ENCODE measurements around the gene ABCA1. TPM values are rescaled to one million over a fixed set of nuclear protein-coding genes. Genes with fewer than 3 reads are reported as not detected.

The ABCA1 gene
- total RNA-seq, 1 experiment from 2014 or later, result 12.2 TPM

DNA sequence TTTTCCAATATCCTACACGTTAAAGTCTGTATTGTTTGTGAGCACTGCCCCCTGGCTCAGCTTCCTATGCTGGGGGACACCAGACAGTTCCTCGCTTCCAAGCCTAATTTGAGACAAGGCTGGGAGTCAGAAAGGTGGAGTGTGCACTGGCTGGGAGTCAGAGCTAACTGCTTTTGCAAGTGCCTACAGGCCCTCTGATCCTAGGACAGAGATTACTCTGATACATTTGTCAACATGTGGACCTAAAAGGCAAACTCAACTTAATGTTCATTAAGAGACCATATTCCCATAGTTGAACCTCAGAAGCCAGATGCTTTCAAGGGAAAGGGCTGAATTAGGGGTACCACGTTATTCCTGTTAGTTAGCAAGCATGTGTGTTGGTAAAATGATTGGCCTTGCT lies 83.2 kb downstream of the ABCA1 start:
- DNase-seq (ENCODE audit: low read depth), result no peak

DNA sequence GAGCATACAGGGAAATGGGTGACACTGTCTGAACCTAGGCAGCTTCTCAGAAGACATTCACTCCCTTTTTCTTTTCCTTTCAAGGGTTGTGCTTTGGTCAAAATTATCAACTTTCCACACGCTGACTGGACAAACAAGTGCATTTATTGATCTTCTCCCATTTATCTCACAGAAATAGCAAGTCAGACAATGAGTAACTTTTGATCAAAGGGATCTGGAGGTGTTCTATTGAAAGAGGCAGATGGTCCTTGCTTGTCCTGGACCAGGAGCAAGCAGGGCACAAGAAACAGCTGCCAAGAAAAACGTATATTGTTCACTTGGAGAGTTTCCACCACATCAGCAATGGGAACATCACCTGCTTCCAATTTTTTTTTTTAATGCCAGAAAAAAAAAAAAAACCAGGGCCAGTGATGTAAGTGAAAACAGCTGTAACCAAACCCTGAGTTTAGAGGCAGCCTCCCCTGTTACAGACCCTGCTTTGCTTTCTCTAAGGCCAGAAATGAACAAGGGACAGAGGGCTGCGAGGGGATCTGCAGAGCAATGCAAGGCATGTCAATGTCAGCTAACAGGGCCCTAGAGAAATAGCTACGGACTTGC lies 84.2 kb downstream of the ABCA1 start:
- peak; percentile 42 for DNase-seq (ENCODE audit: low read depth)

DNA sequence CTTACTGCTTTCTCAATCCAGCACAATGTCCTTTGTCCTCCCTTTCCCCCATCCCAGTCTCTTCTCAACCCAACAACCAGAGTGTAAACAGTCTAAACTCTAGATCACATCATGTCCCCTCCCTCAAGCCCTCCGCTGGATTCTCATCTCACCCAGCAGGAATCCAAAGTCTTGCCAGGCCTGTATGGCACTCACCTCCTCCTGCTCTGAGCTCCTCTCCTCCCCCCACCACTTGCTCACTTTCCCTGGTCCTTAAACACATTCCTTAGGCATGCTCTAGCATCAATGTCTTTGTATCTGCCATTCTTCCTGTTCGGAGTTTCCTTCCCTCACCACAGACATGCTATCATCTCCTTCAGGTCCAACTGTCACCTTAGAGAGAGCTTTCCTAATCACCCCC lies 85.3 kb downstream of the ABCA1 start:
- no peak for DNase-seq (ENCODE audit: low read depth)

DNA sequence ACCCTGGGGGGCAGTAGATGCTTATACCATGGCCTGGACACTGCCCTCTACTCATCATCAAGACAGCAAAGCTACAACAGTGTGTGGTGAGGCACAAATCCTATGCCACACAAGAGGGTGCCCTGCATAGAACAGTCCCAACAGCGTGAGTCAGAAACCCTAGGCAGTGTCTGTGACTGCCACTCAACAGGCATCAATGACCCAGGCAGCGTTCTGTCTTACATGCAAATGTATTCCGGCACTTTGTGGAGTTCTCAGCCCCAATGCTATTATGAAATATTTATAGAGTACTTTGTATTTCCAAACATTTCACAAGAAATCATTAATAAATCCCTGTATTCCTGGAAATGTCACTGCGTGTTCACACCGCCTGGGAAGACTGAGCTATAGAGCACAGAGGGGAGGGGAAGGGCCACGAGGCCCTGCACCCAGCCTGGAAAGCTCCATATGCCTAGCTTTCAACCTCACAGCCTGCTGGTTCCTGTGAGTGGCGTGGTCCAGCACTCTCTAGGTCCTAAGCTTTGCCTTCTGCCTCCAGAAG lies 86.3 kb downstream of the ABCA1 start:
- DNase-seq (ENCODE audit: low read depth), result no peak

DNA sequence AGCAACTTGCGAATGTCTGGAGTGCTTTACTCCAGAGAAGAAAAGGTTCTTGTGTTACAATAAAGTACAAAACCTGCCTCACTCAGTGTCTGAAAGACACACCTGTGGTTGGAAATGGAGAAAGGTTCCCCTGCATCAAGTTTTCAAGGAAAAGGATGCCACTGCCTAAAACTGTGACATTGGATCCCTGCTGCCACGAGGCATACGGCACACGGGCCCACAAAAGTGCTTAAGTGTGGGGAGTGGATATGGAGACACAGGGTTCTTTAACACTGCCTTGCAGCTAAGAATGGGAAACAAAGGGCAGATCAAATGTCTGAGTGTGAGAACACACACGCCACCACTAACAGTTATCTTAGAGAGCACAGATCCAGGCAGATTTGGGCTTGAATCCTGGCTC lies 89.0 kb downstream of the ABCA1 start:
- no peak for DNase-seq (ENCODE audit: low read depth)

DNA sequence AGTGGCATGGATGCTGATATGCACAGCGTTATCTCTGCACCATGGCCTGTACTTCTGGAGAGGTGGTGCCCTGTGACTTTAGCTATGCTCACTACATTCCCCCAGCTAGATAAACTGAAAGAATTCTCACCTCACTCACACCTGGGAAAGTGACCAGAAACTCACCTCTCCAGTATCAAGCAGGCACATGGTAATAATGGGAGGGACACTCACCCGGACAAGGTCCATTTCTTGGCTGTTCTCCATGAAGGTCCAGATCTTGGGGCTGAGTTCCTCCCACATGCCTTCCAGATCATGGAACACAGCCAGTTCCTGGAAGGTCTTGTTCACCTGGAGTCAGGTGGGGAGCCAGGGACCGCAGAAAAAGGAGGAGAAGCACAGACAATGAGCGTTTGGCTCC lies 91.2 kb downstream of the ABCA1 start:
- DNase-seq (ENCODE audit: low read depth), result no peak

DNA sequence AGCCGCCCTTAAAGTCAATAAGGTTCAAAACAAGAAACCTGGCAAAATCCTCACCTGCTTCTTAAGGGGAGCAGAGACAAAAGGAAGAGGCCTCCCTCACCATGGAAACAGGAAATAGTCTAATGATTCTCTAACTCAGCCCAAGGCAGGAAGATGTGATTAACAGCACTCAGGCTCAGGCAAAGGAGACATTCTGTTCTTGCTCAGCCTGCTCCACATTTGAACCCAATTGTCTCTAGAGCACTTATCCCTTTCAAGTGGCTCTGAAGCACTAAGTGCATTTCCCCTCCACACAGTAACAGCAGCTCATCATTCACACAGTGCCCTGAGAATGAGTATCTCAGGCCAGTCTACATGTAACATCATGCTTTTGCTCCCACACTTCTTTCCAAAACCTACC lies 91.7 kb downstream of the ABCA1 start:
- DNase-seq (ENCODE audit: low read depth), result peak; percentile 11

DNA sequence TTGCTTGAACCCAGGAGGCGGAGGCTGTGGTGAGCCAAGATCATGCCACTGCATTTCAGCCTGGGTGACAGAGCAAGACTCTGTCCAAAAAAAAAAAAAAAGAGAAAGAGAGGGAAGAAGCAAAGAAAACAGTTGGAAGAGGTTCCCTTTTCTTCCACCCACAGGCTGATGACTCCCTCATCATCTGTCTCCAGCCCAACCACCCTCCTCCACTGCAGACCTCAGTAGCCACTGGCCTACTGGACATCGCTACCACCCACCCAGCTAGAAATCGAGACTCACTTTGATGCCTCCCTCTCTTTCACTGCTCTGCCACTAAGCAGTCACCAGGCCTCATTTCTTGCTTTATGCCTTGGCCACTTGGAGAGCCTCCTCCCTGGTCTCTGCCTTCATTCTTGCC lies 92.8 kb downstream of the ABCA1 start:
- DNase-seq (ENCODE audit: low read depth), result no peak

DNA sequence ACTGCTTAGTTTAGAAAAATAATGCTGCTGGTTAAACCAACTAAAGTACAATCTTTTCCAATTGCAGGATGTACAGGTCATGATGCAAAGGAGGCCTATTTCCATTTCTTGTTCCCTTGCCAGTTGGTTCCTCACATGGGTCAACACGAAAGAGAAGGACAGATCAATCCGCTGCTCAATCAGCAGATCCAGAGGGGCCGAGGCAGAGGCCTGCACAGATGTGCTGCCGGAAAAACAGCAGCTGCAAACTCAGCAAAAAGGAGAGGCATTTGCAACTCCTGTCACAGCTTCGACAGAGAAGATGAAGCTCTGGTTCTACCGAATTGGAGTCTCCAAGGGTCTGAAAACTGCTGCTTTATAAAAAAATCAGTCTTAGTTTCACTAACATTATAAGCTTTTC lies 94.3 kb downstream of the ABCA1 start:
- no peak for DNase-seq (ENCODE audit: low read depth)

DNA sequence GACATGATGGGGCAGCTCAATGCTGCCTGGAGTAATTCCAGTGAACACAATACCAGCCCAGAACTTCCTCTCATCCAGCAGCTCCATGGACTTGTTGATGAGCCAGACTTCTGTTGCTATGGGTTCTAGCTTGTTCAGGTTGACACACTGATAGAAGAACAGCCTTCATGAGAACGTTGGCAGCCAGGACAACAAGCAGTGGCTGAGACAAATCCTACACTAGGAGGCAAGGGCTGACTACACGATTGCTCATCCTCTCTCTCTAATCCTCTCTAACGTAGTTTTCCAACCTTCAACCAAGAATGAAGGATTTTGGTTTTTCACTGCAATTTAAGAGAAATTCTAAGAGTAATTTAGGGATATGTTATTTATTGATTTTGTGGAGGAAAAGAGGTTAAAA lies 96.3 kb downstream of the ABCA1 start:
- DNase-seq (ENCODE audit: low read depth), result peak; percentile 88

DNA sequence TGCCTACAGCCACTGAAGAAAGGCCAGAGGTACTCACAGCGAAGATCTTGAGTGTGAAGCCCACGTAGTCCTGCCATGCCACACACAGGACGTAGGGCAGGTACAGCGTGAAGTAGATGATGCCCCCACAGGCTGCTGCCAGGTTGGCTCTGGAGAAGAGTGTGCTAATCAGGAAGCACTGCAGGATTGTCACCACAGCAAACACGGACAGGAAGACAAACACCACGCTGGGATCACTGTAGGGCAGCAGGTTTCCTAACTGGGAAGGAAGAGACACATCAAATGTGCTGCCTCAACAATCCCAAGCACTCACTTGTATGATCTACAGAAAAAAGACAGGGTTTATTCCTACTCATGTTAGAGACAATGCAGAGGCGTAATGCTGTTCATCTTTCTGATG lies 101.0 kb downstream of the ABCA1 start:
- DNase-seq (ENCODE audit: low read depth), result no peak

DNA sequence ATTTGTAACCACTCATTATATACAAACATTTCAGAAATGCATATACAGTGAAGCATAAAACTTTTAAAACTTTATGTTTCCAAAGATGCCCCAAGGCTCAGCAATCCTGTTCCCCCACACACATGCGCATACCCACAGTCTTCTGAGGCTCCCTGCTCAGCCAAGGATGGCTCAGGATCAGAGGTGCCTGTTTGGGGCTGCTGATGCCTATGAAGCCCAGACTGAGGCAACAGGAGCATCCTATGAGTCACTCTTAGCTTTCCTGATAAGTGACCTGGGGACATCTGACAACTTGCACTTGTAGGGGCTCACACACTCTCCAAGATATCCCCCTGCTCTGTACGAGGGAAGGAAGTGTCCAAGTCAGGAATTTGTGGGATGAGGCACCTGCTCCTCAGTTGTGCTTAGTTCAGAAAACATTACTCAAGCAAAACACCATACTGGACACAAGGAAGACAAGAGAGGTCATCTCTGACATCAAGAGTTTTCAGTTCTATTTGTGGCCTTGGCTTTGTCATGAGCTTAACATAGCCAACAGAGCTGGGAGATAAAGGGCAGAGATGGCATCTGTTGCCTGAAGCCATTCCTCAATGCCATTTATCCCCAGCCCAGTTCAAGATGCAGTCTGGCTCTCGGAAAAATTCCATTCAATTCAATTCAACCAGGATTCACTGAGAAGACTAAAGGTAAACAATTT lies 101.7 kb downstream of the ABCA1 start:
- DNase-seq (ENCODE audit: low read depth), result no peak

DNA sequence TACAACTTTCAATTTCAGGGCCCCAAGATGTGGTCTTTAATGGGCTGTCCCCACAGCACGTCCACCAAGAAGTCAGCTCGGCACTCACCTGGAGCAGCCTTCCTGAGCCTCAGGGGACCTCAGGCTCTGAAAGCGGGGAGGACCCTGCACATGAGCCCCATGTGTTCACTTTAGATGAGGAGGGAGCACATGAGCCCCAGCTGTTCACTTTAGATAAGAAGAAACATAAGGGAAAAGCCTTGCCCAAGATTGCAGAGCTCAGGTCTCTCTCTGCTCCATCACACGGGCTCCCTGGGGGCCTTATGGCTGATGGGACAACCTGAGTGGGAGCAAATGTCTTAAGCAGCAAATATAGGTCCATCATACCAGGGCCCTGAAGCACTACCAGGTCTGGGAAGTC lies 107.6 kb downstream of the ABCA1 start:
- no peak for DNase-seq (ENCODE audit: low read depth)

DNA sequence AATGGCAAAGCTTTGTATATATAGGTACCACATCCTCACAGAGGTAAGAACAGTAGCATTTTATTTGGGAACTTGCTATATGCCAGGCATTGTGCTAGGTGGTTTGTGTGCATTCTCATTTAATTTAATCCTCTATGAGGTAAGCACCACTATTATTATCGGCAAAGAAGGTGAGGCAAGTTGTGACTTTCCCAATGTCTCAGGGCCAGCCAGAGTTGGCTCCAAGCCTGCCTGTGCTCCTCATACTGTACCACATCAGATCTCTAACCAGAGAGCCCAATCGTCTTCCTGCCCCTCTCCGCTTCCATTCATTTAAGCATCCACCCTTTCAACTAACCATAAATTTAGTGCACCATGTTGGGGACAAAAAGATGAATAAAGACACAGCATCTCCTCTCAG lies 108.9 kb downstream of the ABCA1 start:
- no peak for DNase-seq (ENCODE audit: low read depth)

DNA sequence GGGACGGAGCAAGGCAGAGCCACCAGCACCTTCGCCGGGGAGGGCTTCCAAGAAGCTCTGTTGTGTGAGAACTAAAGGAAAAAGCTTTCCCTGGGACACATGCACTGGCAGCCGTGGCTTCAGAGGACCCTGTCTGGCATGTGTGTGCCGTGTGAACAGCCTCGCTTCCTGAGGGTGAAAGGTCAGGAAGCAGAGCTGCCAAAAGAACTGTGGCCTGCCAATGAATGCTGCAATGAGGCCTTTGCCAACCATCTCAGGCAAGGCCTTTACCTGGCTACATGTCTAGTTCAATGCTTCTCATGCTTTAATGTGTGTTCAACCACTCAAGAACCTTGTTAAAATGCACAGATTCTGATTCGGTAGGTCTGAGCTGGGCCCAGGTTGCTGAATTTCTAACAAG lies 110.5 kb downstream of the ABCA1 start:
- no peak for DNase-seq (ENCODE audit: low read depth)

DNA sequence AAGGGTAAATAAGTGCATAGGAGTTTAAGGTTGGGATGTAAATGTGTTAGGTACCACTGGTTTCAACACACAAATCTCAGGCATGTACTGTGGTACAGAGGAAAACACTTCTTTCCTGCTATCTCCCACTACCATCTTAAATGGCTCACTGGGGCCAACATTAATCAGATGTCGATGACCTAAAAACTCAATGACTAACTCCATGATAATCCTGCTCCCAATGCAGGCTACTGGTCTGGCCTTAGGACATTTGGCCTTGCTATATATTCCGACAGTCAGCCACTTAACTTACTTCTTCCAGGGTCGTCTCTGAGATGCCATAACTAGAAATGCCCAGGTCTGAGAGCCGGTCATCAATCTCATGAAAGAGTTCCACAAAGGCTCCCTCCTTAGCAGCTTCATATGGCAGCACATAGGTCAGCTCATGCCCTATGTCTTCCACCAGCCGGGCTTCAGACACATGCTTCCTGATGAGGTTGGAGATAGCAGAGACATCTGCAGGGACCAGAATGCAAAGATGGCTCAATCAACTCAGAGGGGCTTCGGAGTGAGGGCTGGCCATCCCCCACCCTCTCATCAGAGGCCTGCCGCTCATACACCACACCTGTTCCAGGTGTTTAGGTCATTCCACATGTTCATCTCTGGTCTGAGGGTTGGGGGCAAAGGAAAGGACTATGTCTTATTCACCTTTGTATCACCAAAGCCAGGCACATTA lies 111.9 kb downstream of the ABCA1 start:
- DNase-seq (ENCODE audit: low read depth), result no peak

DNA sequence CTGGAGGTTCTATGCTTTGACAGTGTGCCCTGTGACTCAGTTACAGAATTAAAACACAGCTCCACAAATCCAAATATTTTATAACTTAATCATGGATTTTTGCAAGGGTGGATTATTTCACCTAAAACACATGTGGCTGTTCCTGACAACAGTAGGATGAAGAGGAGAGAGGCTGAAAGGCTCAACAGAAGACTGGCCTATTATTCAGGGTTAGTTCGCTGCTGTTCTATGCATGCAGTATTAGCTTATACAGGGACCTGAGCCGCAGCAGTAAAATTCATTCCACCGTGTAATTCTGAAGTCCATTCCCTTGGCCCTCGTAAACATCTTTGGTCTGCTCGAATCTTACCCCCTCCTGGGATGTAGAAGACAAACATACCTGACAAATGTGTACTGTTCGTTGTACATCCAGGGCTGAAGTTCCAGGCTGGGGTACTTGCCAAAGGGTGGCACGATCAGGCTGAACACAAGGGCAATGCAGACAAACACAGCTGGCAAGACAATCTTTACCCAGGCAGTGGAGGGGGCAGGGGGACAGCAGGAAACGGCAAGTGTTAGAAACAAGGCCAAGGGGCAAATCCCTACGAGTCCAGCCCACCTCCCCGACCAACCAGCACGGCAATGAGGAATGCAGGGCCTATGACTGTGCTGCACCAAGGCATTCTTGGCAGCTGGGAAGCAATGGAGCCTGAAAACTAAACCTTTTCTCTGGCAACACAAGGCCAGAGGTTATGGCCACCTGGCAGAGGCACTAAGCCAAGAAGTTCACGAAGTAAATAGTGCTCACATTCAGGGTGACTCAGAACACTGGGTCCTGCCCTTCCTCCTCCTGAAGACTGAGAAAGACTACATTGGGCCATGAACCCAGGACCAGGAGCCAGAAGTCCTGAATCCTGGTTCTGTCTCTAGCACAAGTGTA lies 117.3 kb downstream of the ABCA1 start:
- peak; percentile 69 for DNase-seq (ENCODE audit: low read depth)

DNA sequence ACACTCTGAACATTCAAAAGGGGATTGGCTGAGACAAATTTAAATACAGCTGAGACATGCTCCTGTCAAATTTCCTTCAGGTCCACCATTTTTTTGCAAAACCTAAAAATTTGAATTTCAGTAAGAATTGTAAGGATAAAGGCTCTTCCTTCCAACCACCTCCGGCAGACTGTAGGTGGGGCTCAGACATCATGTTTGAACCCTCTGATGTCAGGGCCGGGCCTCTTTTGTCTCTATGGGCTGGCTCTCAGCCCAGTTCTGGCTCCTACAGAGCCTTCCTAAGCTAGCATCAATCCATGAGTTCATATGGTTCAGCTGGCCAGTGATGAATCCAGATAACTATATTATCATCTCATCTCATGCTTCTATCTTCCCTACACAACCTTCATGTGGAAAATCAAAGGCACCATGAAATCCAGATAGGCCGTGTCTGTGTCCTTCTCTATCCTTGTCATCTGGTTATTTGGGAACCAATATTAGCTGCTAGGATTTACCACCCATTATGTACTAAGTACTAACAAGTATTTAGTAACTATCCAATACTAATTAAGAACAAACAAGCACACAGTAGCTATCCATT lies 119.8 kb downstream of the ABCA1 start:
- peak; percentile 40 for DNase-seq (ENCODE audit: low read depth)

DNA sequence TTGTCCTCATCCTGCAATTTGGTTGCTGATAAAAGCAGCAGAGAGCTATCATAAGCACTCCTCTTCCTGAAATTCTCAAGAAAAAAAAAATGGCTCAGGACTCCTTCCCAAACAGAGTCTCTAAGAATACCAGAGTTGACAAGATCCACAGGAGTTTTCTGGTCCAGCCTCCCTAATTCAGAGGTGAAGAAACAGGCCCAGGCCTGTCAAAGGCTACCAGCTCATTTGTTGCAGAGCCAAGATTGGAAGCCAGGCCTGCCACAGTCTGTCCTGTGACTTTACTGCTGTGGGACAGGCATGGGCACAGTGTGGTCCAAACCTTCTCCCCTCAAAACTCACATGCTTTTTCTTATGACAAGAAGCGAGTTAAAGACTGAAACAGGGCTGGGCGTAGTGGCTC lies 122.5 kb downstream of the ABCA1 start:
- DNase-seq (ENCODE audit: low read depth), result no peak

DNA sequence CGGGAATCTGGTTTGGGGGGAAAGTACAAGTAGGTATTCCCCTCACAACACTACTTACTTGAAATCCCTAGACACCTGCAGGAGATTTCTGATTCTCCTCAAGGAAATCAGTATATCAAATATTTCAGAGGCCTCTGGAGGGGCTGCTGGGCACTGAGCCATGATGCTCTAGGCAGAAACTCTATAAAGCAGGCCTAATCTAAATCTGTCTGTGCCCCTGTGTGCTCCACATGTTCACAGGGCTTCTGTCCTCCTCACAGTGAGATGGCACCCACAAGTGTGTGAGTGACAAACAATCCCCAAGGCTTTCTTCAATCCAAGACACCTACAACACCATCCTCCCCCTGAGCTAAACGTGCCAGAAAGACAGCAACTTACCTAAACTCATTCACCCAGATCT lies 125.0 kb downstream of the ABCA1 start:
- no peak for DNase-seq (ENCODE audit: low read depth)

DNA sequence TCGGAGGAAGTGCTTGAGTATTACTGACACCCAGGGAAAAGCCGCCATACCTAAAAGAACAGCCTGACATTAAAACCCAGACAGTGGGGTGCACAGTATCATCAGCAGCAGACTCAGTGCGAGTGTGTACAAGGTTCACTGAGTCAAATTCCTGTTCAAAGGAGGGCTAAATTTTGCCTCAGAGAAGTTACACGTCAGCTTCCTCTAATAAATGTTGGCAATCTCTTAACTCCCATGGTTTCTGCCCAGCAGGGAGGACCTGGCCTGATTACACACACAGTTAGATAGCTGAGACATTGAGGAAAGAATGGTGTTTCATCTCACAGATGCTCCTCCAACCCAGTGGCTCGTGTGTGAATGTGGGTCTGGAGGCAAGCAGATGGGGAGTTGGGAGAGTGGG lies 125.8 kb downstream of the ABCA1 start:
- DNase-seq (ENCODE audit: low read depth), result no peak

All from LHCN-M2 (cell line).